K562 (cell line): ENCODE results near the gene UBE2M. TPM values are rescaled to one million over a fixed set of nuclear protein-coding genes. Genes with fewer than 3 reads are reported as not detected.
A peak's percentile ranks its signal among the peaks of the same experiment; 100 is the strongest.

Experiments used
- ATAC-seq: fragments of 200-7000 bp; cut with Tn5 transposase; 3 replicates; pipeline ENCODE4 v1.9.1; 2020; ENCODE audit warnings: moderate library complexity
- BruUV-seq: library from RNA; stranded (reverse); fragments of 400-500 nt; replicated peaks from 2 replicates; lab custom pipeline; 2021; lab: Mats Ljungman, UMichigan
- CTCF ChIA-PET: fragments of 300-600 bp; formaldehyde crosslinking; extraction: SDS; loops from one replicate; lab custom pipeline; 2021; ENCODE audit warnings: low intra/inter-chr PET ratio; lab: Yijun Ruan, JAX
- POLR2A ChIA-PET: fragments of 300-600, 350-650 bp; sonication (Branson Sonifier 250); formaldehyde crosslinking; extraction: SDS; loops from one replicate; lab custom pipeline; 2021; ENCODE audit warnings: antibody characterized with exemption, inconsistent platforms; lab: Yijun Ruan, JAX
- DNase-seq, 4 experiments: peaks; one replicate each; pipeline versions ENCODE4 v3.0.0 to v3.0.0-alpha.2; 2011 to 2018; ENCODE audit warnings: low spot score in 3 of 4, mixed read lengths in 3 of 4; ENCODE audit errors: extremely low read depth in 1 of 4
- FAIRE-seq: peaks from 2 replicates; lab custom pipeline; 2011; peaks lifted over from hg19 to GRCh38; lab: Jason Lieb, UNC
- H2AFZ ChIP-seq: 2 replicates; pipeline ENCODE4 v1.6.0; 2011; ENCODE audit warnings: low read depth, low read length, control low read depth, inconsistent platforms
- H3K27ac ChIP-seq: fragments of 200-600 bp; 3 replicates; pipeline ENCODE4 v1.8.0; 2011; ENCODE audit warnings: low read depth, mild to moderate bottlenecking, control low read depth, inconsistent platforms, low read length, moderate library complexity, mixed read lengths; ENCODE audit errors: extremely low read depth
- H3K27me3 ChIP-seq, 2 experiments: fragments of 300-600 bp in 1 of 2; 2 replicates in 1 of 2; 3 replicates in 1 of 2; pipeline versions ENCODE4 v1.6.0 to v1.8.0; 2011; ENCODE audit warnings: inconsistent platforms in 2 of 2, low read length in 2 of 2, mild to moderate bottlenecking in 1 of 2, mixed read lengths in 1 of 2, moderate library complexity in 1 of 2; ENCODE audit not compliant: control insufficient read depth in 2 of 2, insufficient read depth in 2 of 2
- H3K36me3 ChIP-seq: fragments of 300-600 bp; 3 replicates; pipeline ENCODE4 v1.8.0; 2011; ENCODE audit warnings: mild to moderate bottlenecking, low read length, inconsistent platforms; ENCODE audit not compliant: control insufficient read depth, insufficient read depth
- H3K4me1 ChIP-seq, 2 experiments: fragments of 200-600 bp in 1 of 2; replicated peaks in 1 of 2; 2 replicates in 1 of 2; 3 replicates in 1 of 2; pipeline versions ENCODE4 v1.5.1 to v1.8.0; 2011; ENCODE audit warnings: inconsistent platforms in 2 of 2, low read length in 2 of 2, mild to moderate bottlenecking in 1 of 2, mixed read lengths in 1 of 2, moderate library complexity in 1 of 2; ENCODE audit not compliant: control insufficient read depth in 2 of 2, insufficient read depth in 2 of 2
- H3K4me2 ChIP-seq: 2 replicates; pipeline ENCODE4 v1.6.1; 2011; ENCODE audit warnings: low read length, control low read depth, inconsistent platforms, mixed read lengths; ENCODE audit not compliant: insufficient read depth
- H3K4me3 ChIP-seq: fragments of 200-600 bp; sonication (generic), shearing (Covaris generic); 2 replicates; pipeline ENCODE4 v1.5.1; 2016; ENCODE audit warnings: control low read depth, inconsistent platforms
- H3K79me2 ChIP-seq: fragments of 200-600 bp; 3 replicates; pipeline ENCODE4 v1.8.0; 2011; ENCODE audit warnings: low read length, inconsistent platforms; ENCODE audit not compliant: control insufficient read depth, insufficient read depth
- H3K9ac ChIP-seq, 2 experiments: 2 replicates each; pipeline versions ENCODE4 v1.6.0 to v1.6.1; 2011; ENCODE audit warnings: low read depth in 2 of 2, low read length in 2 of 2, control low read depth in 1 of 2, inconsistent platforms in 1 of 2, mild to moderate bottlenecking in 1 of 2, mixed read lengths in 1 of 2; ENCODE audit not compliant: insufficient read depth in 1 of 2
- H3K9me1 ChIP-seq: one replicate; pipeline ENCODE4 v1.6.0; 2011; ENCODE audit warnings: inconsistent platforms, mild to moderate bottlenecking, low read length, moderate library complexity; ENCODE audit not compliant: control insufficient read depth, insufficient read depth
- H3K9me3 ChIP-seq: replicated peaks from 2 replicates; pipeline ENCODE4 v1.5.1; 2011; ENCODE audit warnings: low read depth, low read length, inconsistent platforms; ENCODE audit not compliant: control insufficient read depth, insufficient read depth
- H4K20me1 ChIP-seq: replicated peaks from 2 replicates; pipeline ENCODE4 v1.6.1; 2011; ENCODE audit warnings: low read length, inconsistent platforms, mixed read lengths; ENCODE audit not compliant: control insufficient read depth, insufficient read depth
- BCLAF1 ChIP-seq, 2 experiments: fragments of 450-650 bp in 1 of 2; IDR thresholded peaks; 2 replicates each; pipeline ENCODE4 v1.6.1; 2011 to 2017; ENCODE audit warnings: low read depth in 2 of 2, antibody characterized with exemption in 1 of 2, borderline replicate concordance in 1 of 2, low read length in 1 of 2, mild to moderate bottlenecking in 1 of 2, mixed read lengths in 1 of 2; ENCODE audit not compliant: control insufficient read depth in 1 of 2
- FIP1L1 ChIP-seq: fragments of 200-400 bp; formaldehyde crosslinking; IDR thresholded peaks from 2 replicates; pipeline ENCODE4 v1.6.1; 2018; ENCODE audit warnings: mild to moderate bottlenecking, low read depth, low read length; ENCODE audit not compliant: poor library complexity, severe bottlenecking
- GATAD2A ChIP-seq: fragments of 450-650 bp; IDR thresholded peaks from 2 replicates; pipeline ENCODE4 v1.6.1; 2017
- HNRNPUL1 ChIP-seq: fragments of 200-400 bp; formaldehyde crosslinking; IDR thresholded peaks from 2 replicates; pipeline ENCODE4 v1.6.1; 2017; ENCODE audit warnings: low read length
- NFXL1 ChIP-seq: fragments of 450-650 bp; formaldehyde crosslinking; IDR thresholded peaks from 2 replicates; pipeline ENCODE4 v1.4.0; 2021; ENCODE audit warnings: mild to moderate bottlenecking
- PRDM10 ChIP-seq: fragments of 450-650 bp; IDR thresholded peaks from 2 replicates; pipeline ENCODE4 v1.6.1; 2018; ENCODE audit not compliant: partially characterized antibody
- RHOXF2B ChIP-seq: fragments of 250-450 bp; sonication (Bioruptor Pico); conservative IDR thresholded peaks from 2 replicates; pipeline ENCODE4 v1.5.1; 2021
- RNF2 ChIP-seq: sonication (generic); IDR thresholded peaks from 2 replicates; pipeline ENCODE4 v1.6.1; 2016
- TFAP4 ChIP-seq: sonication (generic); formaldehyde crosslinking; IDR thresholded peaks from 2 replicates; pipeline ENCODE4 v1.8.0; 2022; ENCODE audit warnings: missing genetic modification reagents, mild to moderate bottlenecking, moderate library complexity, borderline replicate concordance
- whole genome bisulfite sequencing: fragments of 100-300 bp; shearing (Covaris generic); methylation state at CpG from one replicate; pipeline ENCODE4 v1.1.6; 2016; ENCODE audit warnings: low coverage, mixed read lengths; ENCODE audit not compliant: insufficient coverage; ENCODE audit errors: missing lambda C conversion rate; 5-methylcytosine and 5-hydroxymethylcytosine counted together
- in situ Hi-C: fragments of 300-500 bp; cut with MboI; formaldehyde crosslinking; loops from 4 replicates; pipeline ENCODE4 v1.15.0; 2018; ENCODE audit warnings: inconsistent platforms, mixed read lengths
- intact Hi-C: fragments of 100-400 bp; cut with micrococcal nuclease; formaldehyde crosslinking; loops from 2 replicates; pipeline ENCODE4 v1.14.2; 2022
- polyA plus RNA-seq, 8 experiments: library from polyadenylated mRNA; depleted of rRNA in 4 of 8; stranded (reverse) in 5 of 8; unstranded in 3 of 8; fragments of >200 nt; fragmentation: Nextera tagmentation in 2 of 8; fragmentation: Illumina TruSeq in 1 of 8; extraction: Ambion mirVana in 2 of 8; extraction: Trizol in 1 of 8; gene quantifications; 2 replicates each; pipeline versions ENCODE4 v1.2.1 to v1.2.3, GENCODE V29; 2011 to 2014; ENCODE audit warnings: inconsistent platforms in 1 of 8, missing spikeins in 1 of 8
- total RNA-seq, 7 experiments: library from RNA; depleted of rRNA in 6 of 7; stranded (reverse); fragments of >200 nt in 6 of 7; fragmentation: Illumina TruSeq in 2 of 7; extraction: Trizol in 2 of 7; gene quantifications; 2 replicates each; pipeline versions ENCODE4 v1.2.1 to v1.2.3, GENCODE V29; 2011 to 2021; ENCODE audit warnings: low replicate concordance in 1 of 7

UBE2M gene
- total and polyA plus RNA-seq, 9 of the 15 experiments (the other 6 are each of a cell fraction or from before 2014, with no cell fraction given), result 0.92 to 163 (median 85.7) TPM

GRCh38 chr19:58582985-58583384 is 24.6 kb upstream of the UBE2M start:
- peaks cover 33% of the 10 kb centered on the region for H3K79me2 ChIP-seq
- no peaks in the 10 kb centered on the region; a peak in 1 of 5 replicates for H3K27me3 ChIP-seq
- no peak overlapping the region for H2AFZ ChIP-seq
- FAIRE-seq, result no peak
- POLR2A ChIA-PET, result no interaction called here
- no peak for ATAC-seq
- no peak overlapping the region; the same call in 2 of the 3 replicates for H3K27ac ChIP-seq
- intact Hi-C loops (no loop called here), in situ Hi-C loops (no loop called here)
- no TSS peak for BruUV-seq
- no peak overlapping the region for H3K4me3 ChIP-seq
- no peaks in the 10 kb centered on the region for H3K9me1 ChIP-seq
- peak overlapping the region in 1 of 2 experiments; percentile 18; a peak in 2 of 4 replicates for H3K9ac ChIP-seq
- WGBS, result 98% methylated on average over 5 of the region's 6 CpGs
- H3K36me3 ChIP-seq, result peaks cover 35% of the 10 kb centered on the region
- no peak for DNase-seq
- no peak for TF ChIP-seq RHOXF2B (CRISPR knock-in tag)
- TF ChIP-seq HNRNPUL1, result no peak
- no peak for TF ChIP-seq GATAD2A
- no peak for TF ChIP-seq PRDM10
- no peak for TF ChIP-seq FIP1L1
- TF ChIP-seq NFXL1, result no peak
- TF ChIP-seq BCLAF1 (IDR thresholded peaks at IDR 0.05; ENCODE audit: borderline replicate concordance in 1 of 2, control insufficient read depth in 1 of 2, low read depth in 2 of 2, low read length in 1 of 2), result no peak
- no peak for TF ChIP-seq RNF2
- no peak for TF ChIP-seq TFAP4 (CRISPR knock-in tag)
- no peaks in the 10 kb centered on the region for H4K20me1 ChIP-seq
- no peak overlapping the region for H3K4me2 ChIP-seq
- peaks cover 51% of the 10 kb centered on the region in 2 experiments for H3K4me1 ChIP-seq
- CTCF ChIA-PET, result interaction anchor here (3.1 kb wide), 1 partner anchor 63 kb away, joined by 23 read pairs; the partner anchor contains the start of gene ZBTB45
- H3K9me3 ChIP-seq, result peaks cover 2% of the 10 kb centered on the region; the same call in 1 of the 2 replicates
